Germinal center (tissue), 1 donor: Measurements from ENCODE around the gene RAB6B.
A peak's percentile ranks its signal among the peaks of the same experiment; 100 is the strongest.
"Not testable (repeated sequence)": the region's sequence is repeated elsewhere in the genome, so short reads cannot be mapped to it uniquely, and the experiment has no call there.

ENCODE experiments used
- DNase-seq: peaks from one replicate; pipeline ENCODE4 v3.0.0; 2012; ENCODE audit warnings: mixed read lengths, low spot score

RAB6B gene

GRCh38 chr3:133805702-133806475 lies 89.8 kb downstream of the RAB6B start, which contains the start of gene SRPRB:
Gene SRPRB (plus strand): TSS chr3:133805815. CDS start chr3:133805849, 34 bp downstream.
- peak; percentile 97 for DNase-seq

- no peak for DNase-seq
Observed at GRCh38 chr3:133805384-133805701, 90.3 kb downstream of the RAB6B start.

DNA sequence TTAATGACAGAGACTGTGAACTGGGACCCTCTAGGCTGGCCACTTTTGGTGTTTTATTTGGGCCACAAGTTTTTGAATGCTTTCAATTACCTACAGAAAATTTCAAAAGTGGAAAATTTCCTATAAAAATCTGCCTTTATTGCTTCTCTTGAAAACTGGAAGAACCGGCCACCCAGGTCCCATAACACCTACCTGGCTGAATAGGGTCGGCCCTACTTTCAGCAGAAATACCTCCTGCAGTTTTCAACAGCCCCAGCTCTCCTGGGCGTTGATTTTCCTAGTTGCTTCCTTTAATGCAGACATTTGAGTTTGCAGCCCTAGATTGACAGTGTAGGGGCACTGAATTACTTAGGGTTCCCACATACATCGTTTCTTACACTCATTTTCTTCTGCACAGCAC lies 90.8 kb downstream of the RAB6B start:
- DNase-seq: no peak

GRCh38 chr3:133803469-133803868 lies 92.2 kb downstream of the RAB6B start:
- no peak for DNase-seq

DNA sequence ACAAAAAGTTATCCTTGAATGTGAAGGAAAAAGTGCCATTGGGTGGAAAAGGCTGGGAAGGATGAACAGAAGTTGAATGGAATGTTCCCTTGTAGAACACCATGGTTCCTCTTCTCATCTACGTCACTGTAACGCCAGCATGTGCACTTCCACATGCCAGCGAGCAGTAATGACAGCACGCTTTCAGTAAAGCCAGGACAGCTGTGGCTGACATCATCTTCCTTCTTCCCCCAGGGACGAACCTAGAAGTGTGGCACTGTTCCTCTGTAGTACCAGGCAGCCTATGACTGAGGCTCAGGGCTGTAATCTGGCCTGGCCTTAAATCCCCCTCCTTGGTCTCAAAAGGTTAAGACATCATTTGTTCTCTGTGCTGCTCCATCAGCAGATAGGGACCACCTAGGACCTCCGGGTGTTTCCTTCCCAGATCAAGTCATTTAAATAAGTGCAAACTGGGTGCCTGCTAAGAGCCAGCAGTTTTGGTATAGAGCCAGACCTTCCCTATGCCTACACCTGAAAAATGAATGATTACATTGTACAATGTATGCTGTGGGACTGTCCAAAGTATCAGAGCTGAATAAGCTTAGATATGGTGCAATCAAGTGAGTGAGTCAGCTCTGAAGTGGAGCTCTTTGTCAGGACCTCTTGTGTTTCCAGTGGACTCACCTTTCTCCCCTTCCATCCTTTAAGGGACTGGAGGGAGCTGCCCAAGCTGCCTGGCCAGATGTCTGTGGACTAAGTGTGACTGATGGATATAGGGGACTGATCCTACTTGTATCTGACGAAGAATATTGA lies 95.7 kb downstream of the RAB6B start:
- no peak for DNase-seq

DNA sequence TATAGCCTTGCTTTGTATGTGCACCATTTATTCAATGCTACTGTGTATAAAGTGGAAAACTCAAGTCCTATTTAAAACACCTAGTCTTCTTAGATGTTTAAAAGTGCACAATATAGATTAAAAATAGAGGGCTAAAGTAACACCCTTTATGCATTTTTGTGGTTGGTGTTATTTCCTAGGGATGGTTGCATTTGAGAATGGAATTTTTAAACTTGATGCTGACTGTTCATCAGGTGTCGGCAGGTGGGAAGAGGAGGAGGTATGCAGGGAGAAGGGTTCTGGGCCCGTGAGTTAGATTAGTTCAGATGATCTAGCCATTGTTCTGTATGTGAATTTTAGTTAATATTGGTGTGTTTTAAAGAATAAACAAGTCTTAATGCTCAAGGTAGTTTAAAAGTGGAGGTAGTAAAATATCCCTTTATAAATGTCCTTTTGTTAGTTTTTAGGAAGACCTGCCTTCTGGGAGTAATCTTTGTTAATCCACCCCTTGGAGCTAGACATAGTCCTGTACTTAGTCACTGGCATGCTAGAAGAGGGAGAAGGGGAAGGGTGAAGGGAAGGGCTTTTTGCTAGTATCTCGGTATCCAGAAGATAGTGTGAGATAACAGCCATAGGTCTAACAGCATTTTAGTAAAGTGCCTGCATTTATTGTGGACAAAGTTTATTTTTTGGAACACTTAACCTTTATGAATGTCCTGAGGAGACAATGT lies 98.1 kb downstream of the RAB6B start:
- no peak for DNase-seq

- DNase-seq: no peak
Observed at GRCh38 chr3:133792171-133792763, 103.4 kb downstream of the RAB6B start.

- no peak for DNase-seq
Observed at GRCh38 chr3:133788024-133788423, 107.7 kb downstream of the RAB6B start.

GRCh38 chr3:133783762-133784161 lies 111.9 kb downstream of the RAB6B start:
- no peak for DNase-seq

- DNase-seq: no peak
Observed at GRCh38 chr3:133782454-133782853, 113.2 kb downstream of the RAB6B start.

DNA sequence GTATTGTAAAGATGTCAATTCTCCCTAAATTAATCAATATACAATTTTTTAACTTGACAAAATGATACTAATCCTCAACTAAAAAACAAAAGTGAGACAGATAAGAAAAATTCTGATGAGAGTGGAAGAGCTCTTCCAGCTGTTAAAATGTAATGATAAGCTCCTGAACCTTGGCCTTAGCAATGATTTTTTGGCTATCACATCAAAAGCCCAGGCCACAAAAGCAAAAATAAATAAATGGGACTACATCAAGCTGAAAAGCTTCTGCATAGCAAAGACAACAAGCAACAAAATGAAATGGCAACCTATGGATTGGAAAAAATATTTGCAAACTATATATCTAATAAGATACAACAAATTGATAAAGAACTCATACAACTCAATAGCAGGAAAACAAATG lies 114.1 kb downstream of the RAB6B start:
- no peak for DNase-seq

- DNase-seq: not testable (repeated sequence)
Observed at GRCh38 chr3:133780756-133781155, 114.9 kb downstream of the RAB6B start.

DNA sequence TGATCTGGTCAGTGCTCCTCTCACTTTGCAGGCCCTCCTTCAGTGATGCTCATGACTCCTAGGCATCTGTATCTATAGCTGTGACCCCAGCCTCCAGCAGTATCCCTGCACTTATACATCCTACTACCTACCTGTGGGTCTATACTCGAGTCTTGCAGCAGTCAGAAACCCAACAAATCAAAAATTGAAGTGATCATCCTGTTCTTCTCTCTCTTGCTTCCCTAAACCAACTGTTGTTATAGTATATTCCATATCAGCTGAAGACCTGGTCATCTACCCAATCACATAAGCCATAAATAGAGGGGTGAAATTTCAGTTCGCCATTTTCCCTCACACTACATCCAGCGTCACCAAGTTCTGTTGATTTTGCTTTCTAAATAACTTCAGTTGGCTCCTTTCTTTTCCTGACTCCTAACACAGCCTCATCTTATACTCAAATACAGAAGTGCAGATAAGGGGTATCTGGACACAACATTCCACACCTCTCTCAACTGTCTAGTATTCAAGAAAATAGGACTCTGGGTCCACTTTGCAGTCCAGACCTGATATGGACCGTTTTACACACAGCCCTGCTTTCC lies 116.0 kb downstream of the RAB6B start:
- no peak for DNase-seq

DNA sequence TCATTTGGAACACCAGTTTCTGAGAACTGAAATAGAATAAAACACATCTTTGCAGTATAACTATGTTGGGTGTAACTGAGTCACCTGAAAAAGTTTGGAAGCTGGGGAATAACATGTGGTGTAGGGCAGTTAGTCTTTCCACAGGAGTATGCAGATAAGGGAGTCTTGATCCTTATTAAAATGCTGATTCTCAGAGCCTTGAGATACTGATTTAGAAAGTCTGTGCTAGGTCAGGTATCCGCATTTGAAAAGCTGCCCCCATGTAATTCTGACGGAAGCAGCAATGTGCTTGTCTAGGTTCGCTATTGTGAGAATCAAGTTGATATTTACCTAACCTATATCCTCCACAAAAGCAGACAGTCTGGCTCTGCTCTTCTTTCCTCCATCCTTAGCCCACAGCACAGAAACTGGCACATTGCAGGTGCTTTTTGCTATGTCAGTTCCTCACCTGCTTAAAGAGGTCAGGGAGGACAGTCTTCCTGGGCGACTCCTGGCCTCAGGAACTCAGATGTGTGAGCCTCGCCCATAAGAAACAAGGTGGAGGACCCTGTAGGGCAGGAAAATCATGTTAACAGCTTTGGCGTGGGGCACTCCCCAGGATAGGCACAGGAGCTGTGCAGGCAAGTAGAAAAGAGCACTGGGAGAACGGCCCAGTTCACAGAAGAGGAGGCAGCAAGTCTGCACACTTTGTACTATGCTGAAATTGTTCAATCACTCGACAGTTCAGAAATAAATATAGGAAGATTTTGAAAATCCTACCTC lies 117.7 kb downstream of the RAB6B start:
- DNase-seq: no peak

DNA sequence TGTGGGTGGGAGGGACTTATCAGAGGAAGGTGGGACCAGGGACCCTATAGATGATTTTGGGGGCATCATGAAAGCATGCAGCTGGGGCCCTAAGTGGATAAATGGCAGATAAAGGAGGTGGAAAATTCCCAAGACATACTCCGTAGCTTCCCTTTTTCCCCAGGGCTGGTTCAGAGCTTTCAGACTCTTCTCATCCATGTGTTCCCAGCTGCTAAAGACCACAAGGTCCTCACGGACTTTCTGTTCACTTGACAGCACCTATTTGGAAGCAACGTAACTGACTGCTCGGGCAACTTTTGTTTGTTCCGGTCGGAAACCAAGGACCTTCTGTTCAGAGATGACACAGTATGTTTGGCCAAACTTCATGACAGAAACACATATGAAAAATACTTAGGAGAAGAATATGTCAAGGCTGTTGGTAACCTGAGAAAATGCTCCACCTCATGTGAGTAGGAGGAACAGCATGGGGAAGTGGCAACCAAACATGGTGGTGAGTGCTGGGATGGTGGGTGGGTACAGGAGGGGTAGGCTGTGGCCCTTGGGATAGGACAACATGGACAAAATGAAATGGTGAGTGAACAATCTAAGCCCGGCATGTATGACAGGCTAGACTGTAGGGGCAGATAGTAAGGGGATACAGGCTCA lies 118.8 kb downstream of the RAB6B start:
- DNase-seq: no peak

DNA sequence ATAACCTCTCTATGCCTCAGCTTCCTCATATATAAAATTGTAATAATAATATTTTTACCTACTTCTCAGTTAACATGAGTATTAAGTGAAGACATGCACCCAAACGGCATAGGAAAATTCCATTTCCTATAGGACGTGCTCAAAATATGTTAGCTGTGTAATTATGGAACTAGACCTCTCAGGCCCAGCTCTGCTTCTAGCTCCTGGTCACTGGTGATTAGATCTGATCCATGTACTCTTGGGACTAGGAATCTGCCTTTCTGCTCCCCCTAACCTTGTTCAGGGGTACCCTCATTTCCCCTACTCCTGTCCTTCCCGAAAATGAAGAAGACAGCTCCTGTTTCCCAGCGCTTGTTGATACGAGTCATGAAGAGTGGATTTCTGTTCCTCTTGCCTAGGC lies 119.8 kb downstream of the RAB6B start:
- DNase-seq: no peak

DNA sequence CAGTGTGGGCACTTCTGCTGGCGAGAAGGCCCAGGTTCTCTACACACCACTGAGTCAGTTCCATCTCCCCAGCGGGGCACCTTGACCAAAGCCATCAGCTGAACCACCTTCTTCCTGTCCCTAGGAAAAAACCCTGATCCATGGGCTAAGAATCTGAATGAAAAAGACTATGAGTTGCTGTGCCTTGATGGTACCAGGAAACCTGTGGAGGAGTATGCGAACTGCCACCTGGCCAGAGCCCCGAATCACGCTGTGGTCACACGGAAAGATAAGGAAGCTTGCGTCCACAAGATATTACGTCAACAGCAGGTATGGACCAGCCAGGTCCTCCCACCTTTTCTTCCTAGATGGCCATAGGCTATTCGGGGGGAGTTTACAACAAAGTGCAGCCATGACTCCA lies 120.4 kb downstream of the RAB6B start:
- DNase-seq: no peak
